ENCODE data around the gene FNBP1.

DNA sequence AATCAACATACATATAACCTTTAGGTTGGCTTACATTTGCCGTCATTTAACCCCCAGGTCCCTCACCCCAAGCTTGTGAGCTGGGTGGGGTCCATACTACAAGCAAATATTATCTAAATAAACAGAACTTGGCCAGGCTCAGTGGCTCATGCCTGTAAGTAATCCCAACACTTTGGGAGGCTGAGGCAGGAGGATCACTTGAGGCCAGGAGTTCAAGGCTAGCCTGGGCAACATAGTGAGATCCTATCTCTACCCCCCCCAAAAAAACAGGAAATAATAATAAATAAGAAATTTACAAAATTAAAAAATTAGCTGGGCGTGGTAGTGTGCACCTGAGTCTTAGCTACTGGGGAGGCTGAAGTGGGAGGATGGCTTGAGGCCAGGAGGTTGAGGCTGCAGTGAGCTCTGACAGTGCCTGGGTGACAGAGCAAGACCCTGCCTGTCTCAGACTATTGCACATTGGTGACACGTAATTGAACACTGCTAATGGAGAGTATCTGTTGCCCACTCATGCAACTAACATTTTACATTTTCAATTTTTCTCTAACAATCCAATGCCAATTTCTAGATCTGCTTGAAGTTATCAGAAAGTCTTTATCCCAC lies 18.9 kb downstream of the FNBP1 start:
- TF ChIP-seq, protein P1, sequence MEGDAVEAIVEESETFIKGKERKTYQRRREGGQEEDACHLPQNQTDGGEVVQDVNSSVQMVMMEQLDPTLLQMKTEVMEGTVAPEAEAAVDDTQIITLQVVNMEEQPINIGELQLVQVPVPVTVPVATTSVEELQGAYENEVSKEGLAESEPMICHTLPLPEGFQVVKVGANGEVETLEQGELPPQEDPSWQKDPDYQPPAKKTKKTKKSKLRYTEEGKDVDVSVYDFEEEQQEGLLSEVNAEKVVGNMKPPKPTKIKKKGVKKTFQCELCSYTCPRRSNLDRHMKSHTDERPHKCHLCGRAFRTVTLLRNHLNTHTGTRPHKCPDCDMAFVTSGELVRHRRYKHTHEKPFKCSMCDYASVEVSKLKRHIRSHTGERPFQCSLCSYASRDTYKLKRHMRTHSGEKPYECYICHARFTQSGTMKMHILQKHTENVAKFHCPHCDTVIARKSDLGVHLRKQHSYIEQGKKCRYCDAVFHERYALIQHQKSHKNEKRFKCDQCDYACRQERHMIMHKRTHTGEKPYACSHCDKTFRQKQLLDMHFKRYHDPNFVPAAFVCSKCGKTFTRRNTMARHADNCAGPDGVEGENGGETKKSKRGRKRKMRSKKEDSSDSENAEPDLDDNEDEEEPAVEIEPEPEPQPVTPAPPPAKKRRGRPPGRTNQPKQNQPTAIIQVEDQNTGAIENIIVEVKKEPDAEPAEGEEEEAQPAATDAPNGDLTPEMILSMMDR (IDR thresholded peaks at IDR 0.05; ENCODE audit: insufficient read depth, low read depth, low read length), result no peak
- TF ChIP-seq EZH2 (IDR thresholded peaks at IDR 0.05; ENCODE audit: insufficient read depth, low read length), result no peak
